Ascending aorta (tissue), 2 donors: Measurements from ENCODE around the gene GABPA. TPM values are rescaled to one million over a fixed set of nuclear protein-coding genes. Genes with fewer than 3 reads are reported as not detected.

Source experiments
- DNase-seq, 2 donors: peaks; one replicate each; pipeline ENCODE4 v3.0.0-alpha.2; 2019; ENCODE audit warnings: low spot score in 2 of 2
- H3K27ac ChIP-seq, 2 donors: fragments of 200-600 bp; sonication (generic); one replicate each; pipeline ENCODE4 v1.5.1; 2016 to 2017; ENCODE audit warnings: mild to moderate bottlenecking in 1 of 2
- H3K27me3 ChIP-seq: fragments of 200-600 bp; sonication (generic); one replicate; pipeline ENCODE4 v1.5.1; 2017
- H3K36me3 ChIP-seq, 2 donors: fragments of 200-600 bp; sonication (generic); one replicate each; pipeline ENCODE4 v1.5.1; 2016
- H3K4me1 ChIP-seq, 2 donors: fragments of 200-600 bp; sonication (generic); one replicate each; pipeline ENCODE4 v1.5.1; 2016 to 2017; ENCODE audit warnings: mild to moderate bottlenecking in 1 of 2
- H3K4me3 ChIP-seq, 2 donors: fragments of 200-600 bp; sonication (generic); one replicate each; pipeline ENCODE4 v1.5.1; 2016 to 2017; ENCODE audit warnings: mild to moderate bottlenecking in 1 of 2
- H3K9me3 ChIP-seq, 2 donors: fragments of 200-600 bp; sonication (generic); one replicate each; pipeline ENCODE4 v1.5.1; 2016
- CTCF ChIP-seq, 3 experiments: fragments of 200-600 bp in 2 of 3; fragments of 450-650 bp in 1 of 3; sonication (generic) in 2 of 3; IDR thresholded peaks; one replicate each; pipeline ENCODE4 v1.5.1; 2016 to 2019; ENCODE audit warnings: antibody characterized with exemption in 3 of 3, mild to moderate bottlenecking in 1 of 3, moderate library complexity in 1 of 3
- intact Hi-C: fragments of 100-400 bp; cut with DNase I; formaldehyde crosslinking; loops from one replicate; pipeline ENCODE4 v1.15.1; 2023
- total RNA-seq: library from RNA; depleted of rRNA; stranded (reverse); fragments of >200 nt; gene quantifications from one replicate; pipeline ENCODE4 v1.1.0, GENCODE V29; 2016

The GABPA gene
- total RNA-seq, 1 donor from 2014 or later, result 8.9 TPM

- H3K4me1 ChIP-seq, result no peaks in the 10 kb centered on the region
- H3K27me3 ChIP-seq, result no peaks in the 10 kb centered on the region
- DNase-seq, result no peak
- intact Hi-C loops, result no loop called here
- H3K4me3 ChIP-seq, result no peak overlapping the region
- H3K27ac ChIP-seq, result peak overlapping the region in 1 of 2 donors; percentile 3
- H3K36me3 ChIP-seq, result peaks cover 23 to 24% of the 10 kb centered on the region in 2 donors
- H3K9me3 ChIP-seq, result no peaks in the 10 kb centered on the region
- no peak for TF ChIP-seq CTCF (IDR thresholded peaks at IDR 0.05)
Measured at GRCh38 chr21:25717491-25718147, 17.2 kb upstream of the GABPA start.

GRCh38 chr21:25721987-25722386 lies 12.8 kb upstream of the GABPA start:
- intact Hi-C loops, result no loop called here

GRCh38 chr21:25722631-25723030 lies 12.1 kb upstream of the GABPA start:
- H3K4me1 ChIP-seq, result no peaks in the 10 kb centered on the region
- intact Hi-C loops, result no loop called here
- no peak for TF ChIP-seq CTCF (IDR thresholded peaks at IDR 0.05)
- DNase-seq, result no peak
- H3K36me3 ChIP-seq, result peaks cover 47 to 54% of the 10 kb centered on the region in 2 donors
- no peak overlapping the region for H3K4me3 ChIP-seq
- no peaks in the 10 kb centered on the region for H3K9me3 ChIP-seq
- no peak overlapping the region for H3K27ac ChIP-seq
- H3K27me3 ChIP-seq, result no peaks in the 10 kb centered on the region

More at GRCh38 chr21:25721987-25722386, 12.8 kb upstream of the GABPA start:
- Histone ChIP-seq H3K27ac (no peak overlapping the region), H3K27me3 (no peaks in the 10 kb centered on the region), H3K4me3 (no peak overlapping the region), H3K36me3 (peaks cover 41 to 48% of the 10 kb centered on the region in 2 donors), H3K9me3 (no peaks in the 10 kb centered on the region), H3K4me1 (no peaks in the 10 kb centered on the region)
- no peak for DNase-seq
- no peak for TF ChIP-seq CTCF (IDR thresholded peaks at IDR 0.05)

- intact Hi-C loops, result loop anchor here (10.0 kb wide), 2 partner anchors 127 to 1113 kb away; partner anchors contain the start of genes ADAMTS1 and MRPL39
- no peak overlapping the region for H3K27ac ChIP-seq
- no peak overlapping the region for H3K4me3 ChIP-seq
- no peaks in the 10 kb centered on the region for H3K27me3 ChIP-seq
- H3K9me3 ChIP-seq, result no peaks in the 10 kb centered on the region
- no peak for DNase-seq
- TF ChIP-seq CTCF (IDR thresholded peaks at IDR 0.05), result no peak
- peaks cover 24 to 27% of the 10 kb centered on the region in 2 donors for H3K36me3 ChIP-seq
- H3K4me1 ChIP-seq, result peaks cover 0 to 20% of the 10 kb centered on the region in 2 donors
Measured at GRCh38 chr21:25732091-25732760, 2.5 kb upstream of the GABPA start.

GRCh38 chr21:25733859-25734653 lies 716 bp upstream of the GABPA start:
- peaks cover 0 to 24% of the 10 kb centered on the region in 2 donors for H3K4me1 ChIP-seq
- no peaks in the 10 kb centered on the region for H3K9me3 ChIP-seq
- intact Hi-C loops, result loop anchor here (2.0 to 10.0 kb wide), 3 partner anchors 129 to 1111 kb away; partner anchors contain the start of genes ADAMTS1 and MRPL39
- no peaks in the 10 kb centered on the region for H3K27me3 ChIP-seq
- peak overlapping the region; percentile 98 to 99 for H3K27ac ChIP-seq
- H3K4me3 ChIP-seq, result peak overlapping the region; percentile 82 to 85
- no peak for DNase-seq
- TF ChIP-seq CTCF (IDR thresholded peaks at IDR 0.05), result no peak
- peaks cover 5 to 10% of the 10 kb centered on the region in 2 donors for H3K36me3 ChIP-seq
